Left lung (tissue), 10 donors: ENCODE results near the gene TSPAN14. TPM values are rescaled to one million over a fixed set of nuclear protein-coding genes. Genes with fewer than 3 reads are reported as not detected.

Experiments used
- ATAC-seq: fragments of 200-7000 bp; cut with Tn5 transposase; one replicate; pipeline ENCODE4 v1.9.1; 2020; ENCODE audit warnings: moderate library complexity
- DNase-seq, 4 donors: peaks; one replicate each; pipeline ENCODE4 v3.0.0-alpha.2; 2013 to 2020
- H3K27ac ChIP-seq, 2 donors: fragments of 200-600 bp; sonication (generic) in 1 of 2; one replicate each; pipeline versions ENCODE4 v1.5.0 to v1.8.0; 2020 to 2021
- H3K27me3 ChIP-seq, 2 donors: fragments of 200-600 bp; sonication (generic) in 1 of 2; one replicate each; pipeline versions ENCODE4 v1.5.0 to v1.8.0; 2020 to 2021
- H3K36me3 ChIP-seq, 2 donors: fragments of 200-600 bp; sonication (generic) in 1 of 2; one replicate each; pipeline versions ENCODE4 v1.5.0 to v1.8.0; 2020 to 2021
- H3K4me1 ChIP-seq, 2 donors: fragments of 200-600 bp; one replicate each; pipeline ENCODE4 v1.8.0; 2021
- H3K4me3 ChIP-seq, 2 donors: fragments of 200-600 bp; sonication (generic) in 1 of 2; one replicate each; pipeline versions ENCODE4 v1.5.0 to v1.8.0; 2020 to 2021; ENCODE audit warnings: mild to moderate bottlenecking in 1 of 2
- H3K9me3 ChIP-seq, 2 donors: fragments of 200-600 bp; sonication (generic) in 1 of 2; one replicate each; pipeline versions ENCODE4 v1.5.0 to v1.8.0; 2020 to 2021
- intact Hi-C, 2 donors: fragments of 100-400 bp; cut with DNase I; formaldehyde crosslinking; loops; one replicate each; pipeline versions ENCODE4 v1.11.2 to v1.14.2; 2022
- polyA plus RNA-seq, 6 donors: library from polyadenylated mRNA; unstranded; fragments of 120-200 nt; gene quantifications; one replicate each; pipeline ENCODE4 v1.2.1, GENCODE V29; 2013; ENCODE audit not compliant: insufficient read length in 6 of 6
- total RNA-seq, 2 donors: library from RNA; stranded (reverse); fragmentation: NEBNext Ultra II Directional; extraction: Animal tissue kit (Norgen Biotek cat#: 25700); gene quantifications; one replicate each; pipeline ENCODE4 v1.2.1, GENCODE V29; 2021
- TF ChIP-seq, protein P1 (sequence below), 2 donors: fragments of 200-600 bp; sonication (generic) in 1 of 2; IDR thresholded peaks; one replicate each; pipeline versions ENCODE4 v1.5.0 to v1.8.0; 2021; ENCODE audit warnings: antibody characterized with exemption in 2 of 2
- donor health status: DM: no; HTN: yes; CAD: no.
- donor health status: DM: no; HTN: no; CAD: no.

TSPAN14 gene
- total and polyA plus RNA-seq, 8 donors, result 76.4 to 158 (median 85.9) TPM

DNA sequence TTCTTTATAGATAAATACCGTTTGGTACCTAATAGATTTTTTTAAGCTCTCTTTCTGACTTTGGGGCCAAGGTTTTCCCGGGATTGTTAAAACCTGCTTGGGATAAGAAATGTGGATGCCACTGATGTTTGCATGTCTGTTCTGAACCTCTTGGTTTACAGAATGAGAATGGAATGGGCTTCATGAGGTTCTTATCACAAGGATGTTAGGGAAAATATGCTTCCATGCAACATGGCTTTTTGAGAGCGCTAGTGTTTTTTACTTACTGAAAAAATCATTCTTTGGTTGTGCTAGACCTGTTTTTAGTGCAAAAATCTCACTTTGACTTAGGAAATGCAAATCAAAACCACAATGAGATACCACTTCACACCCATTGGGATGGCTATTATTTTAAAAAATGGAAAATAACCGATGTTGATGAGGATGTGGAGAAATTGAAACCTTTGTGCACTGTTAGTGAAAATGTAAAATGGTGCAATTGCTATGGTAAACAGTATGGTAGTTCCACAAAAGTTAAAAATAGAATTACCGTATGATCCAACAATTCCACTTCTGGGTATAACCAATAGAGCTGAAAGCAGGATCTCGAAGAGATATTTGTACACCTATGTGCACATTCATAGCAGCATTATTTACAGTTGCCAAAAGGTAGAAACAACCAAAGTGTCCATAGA lies 38.9 kb downstream of the TSPAN14 start:
- H3K27me3 ChIP-seq, result no peaks in the 10 kb centered on the region
- TF ChIP-seq, protein P1, sequence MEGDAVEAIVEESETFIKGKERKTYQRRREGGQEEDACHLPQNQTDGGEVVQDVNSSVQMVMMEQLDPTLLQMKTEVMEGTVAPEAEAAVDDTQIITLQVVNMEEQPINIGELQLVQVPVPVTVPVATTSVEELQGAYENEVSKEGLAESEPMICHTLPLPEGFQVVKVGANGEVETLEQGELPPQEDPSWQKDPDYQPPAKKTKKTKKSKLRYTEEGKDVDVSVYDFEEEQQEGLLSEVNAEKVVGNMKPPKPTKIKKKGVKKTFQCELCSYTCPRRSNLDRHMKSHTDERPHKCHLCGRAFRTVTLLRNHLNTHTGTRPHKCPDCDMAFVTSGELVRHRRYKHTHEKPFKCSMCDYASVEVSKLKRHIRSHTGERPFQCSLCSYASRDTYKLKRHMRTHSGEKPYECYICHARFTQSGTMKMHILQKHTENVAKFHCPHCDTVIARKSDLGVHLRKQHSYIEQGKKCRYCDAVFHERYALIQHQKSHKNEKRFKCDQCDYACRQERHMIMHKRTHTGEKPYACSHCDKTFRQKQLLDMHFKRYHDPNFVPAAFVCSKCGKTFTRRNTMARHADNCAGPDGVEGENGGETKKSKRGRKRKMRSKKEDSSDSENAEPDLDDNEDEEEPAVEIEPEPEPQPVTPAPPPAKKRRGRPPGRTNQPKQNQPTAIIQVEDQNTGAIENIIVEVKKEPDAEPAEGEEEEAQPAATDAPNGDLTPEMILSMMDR (IDR thresholded peaks at IDR 0.05), result no peak
- DNase-seq (no peak), ATAC-seq (no peak)
- H3K36me3 ChIP-seq, result peaks cover 0 to 48% of the 10 kb centered on the region in 2 donors
- no peaks in the 10 kb centered on the region for H3K9me3 ChIP-seq
- no peak overlapping the region for H3K4me3 ChIP-seq
- H3K4me1 ChIP-seq, result peaks cover 41 to 100% of the 10 kb centered on the region in 2 donors
- peak overlapping the region; percentile 40 to 90 for H3K27ac ChIP-seq
- intact Hi-C loops, result loop anchor here in 1 of 2 donors (5.0 kb wide), 1 partner anchor 36 kb away; no protein-coding TSS in a partner anchor

DNA sequence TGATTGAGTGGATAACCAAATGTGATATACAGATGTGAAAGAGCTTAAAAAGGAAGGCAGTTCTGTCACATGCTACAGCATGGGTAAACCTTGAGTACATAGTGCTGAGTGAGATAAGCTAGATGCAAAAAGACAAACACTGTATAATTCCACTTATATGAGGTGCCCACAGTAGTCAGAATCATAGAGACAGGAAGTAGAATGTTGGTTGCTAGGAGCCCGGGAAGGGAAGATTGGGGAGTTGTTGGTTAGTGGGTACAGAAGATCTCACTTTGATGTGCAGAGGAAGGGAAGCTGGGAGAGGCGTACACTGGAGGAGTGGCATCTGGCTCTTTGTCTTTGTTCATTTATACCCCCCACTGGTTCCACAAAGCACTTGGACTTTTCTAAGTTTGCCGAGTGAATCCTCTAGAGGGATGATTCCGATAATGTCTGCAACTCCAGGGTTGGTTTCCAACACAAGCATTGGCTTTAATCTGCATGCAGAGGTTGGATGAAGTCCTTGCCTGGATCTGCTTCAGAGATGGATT lies 39.5 kb downstream of the TSPAN14 start:
- ATAC-seq (no peak), DNase-seq (no peak)
- no peaks in the 10 kb centered on the region for H3K9me3 ChIP-seq
- peaks cover 44 to 100% of the 10 kb centered on the region in 2 donors for H3K4me1 ChIP-seq
- TF ChIP-seq, protein P1 (IDR thresholded peaks at IDR 0.05), result no peak
- intact Hi-C loops, result loop anchor here in 1 of 2 donors (5.0 kb wide), 1 partner anchor 36 kb away; no protein-coding TSS in a partner anchor
- no peak overlapping the region for H3K4me3 ChIP-seq
- H3K27ac ChIP-seq, result peak overlapping the region; percentile 40 to 90
- no peaks in the 10 kb centered on the region for H3K27me3 ChIP-seq
- H3K36me3 ChIP-seq, result peaks cover 0 to 48% of the 10 kb centered on the region in 2 donors

DNA sequence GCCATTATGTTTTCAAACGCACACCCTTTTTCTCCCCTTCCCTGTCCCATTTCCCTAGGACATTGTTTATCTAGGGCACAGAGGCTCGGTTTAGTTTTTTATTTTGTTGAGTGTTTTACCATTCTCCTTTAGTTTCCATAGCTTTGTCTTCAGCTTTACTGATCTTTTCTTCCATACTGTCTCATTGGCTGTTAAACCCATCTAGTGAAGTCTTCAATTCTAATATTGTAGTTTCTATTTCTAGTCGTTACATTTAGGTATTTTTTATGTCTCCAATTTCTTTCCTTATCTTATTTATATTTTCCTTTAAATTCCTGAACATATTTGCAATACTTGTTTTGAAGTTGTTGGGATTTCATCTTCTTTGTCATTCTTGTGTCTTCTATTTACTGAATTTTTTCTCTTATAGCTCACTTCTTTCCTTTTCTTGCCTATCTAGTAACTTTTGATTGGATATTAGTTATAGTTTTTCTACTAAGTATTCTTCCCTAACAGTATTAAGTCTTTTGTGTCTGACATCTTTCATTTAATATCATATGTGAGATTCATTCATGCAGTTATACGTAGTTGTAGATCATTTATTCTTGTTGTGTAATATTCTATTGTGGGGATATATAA lies 42.6 kb downstream of the TSPAN14 start:
- H3K27ac ChIP-seq, result peak overlapping the region; percentile 86 to 90
- ATAC-seq (no peak), DNase-seq (no peak)
- peaks cover 66 to 100% of the 10 kb centered on the region in 2 donors for H3K4me1 ChIP-seq
- no peaks in the 10 kb centered on the region for H3K27me3 ChIP-seq
- H3K9me3 ChIP-seq, result no peaks in the 10 kb centered on the region
- H3K4me3 ChIP-seq, result no peak overlapping the region
- TF ChIP-seq, protein P1 (IDR thresholded peaks at IDR 0.05), result no peak
- intact Hi-C loops, result no loop called here
- H3K36me3 ChIP-seq, result peaks cover 0 to 21% of the 10 kb centered on the region in 2 donors

DNA sequence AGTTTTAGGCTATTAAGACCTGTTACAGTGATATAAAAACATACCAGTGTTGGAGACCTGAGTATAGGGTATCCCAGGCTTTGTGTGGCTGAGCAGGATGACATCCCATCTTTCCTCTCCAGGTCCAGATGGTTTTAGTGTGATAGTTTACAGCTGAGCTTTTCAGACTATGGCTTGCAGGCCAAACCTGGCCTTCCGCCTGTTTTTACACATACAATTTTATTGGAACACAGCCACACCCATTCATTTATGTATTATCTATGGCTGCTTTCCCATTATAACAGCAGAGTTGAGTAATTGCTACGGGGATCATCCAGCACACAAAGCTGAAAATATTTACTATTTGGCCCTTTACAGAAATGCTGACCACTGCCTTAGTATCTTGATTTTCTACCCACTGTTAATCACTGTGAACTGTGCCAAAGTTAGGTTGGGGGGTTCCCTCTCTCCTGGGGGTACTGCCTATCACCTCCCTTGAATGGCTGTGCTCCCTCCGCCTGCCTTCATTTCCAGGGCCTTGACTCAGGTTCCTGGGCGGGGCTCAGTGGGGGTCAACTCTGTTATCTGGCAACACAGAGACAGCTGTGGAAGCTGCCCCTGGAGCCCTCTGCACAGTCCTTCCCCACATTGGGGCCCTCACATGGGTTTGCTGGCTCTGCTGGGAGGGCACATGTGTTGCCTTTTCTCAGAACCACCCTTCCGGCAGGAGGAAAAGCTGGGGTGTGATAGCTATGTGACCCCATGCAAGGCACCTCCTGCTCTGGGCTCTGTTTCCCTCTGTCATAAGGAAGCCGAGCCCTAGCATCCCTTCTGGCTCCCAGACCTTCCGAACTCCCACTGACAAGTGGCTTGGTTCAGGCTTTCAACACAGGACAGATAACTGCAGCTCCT lies 43.3 kb downstream of the TSPAN14 start:
- H3K4me1 ChIP-seq, result peaks cover 69 to 100% of the 10 kb centered on the region in 2 donors
- intact Hi-C loops, result no loop called here
- H3K9me3 ChIP-seq, result no peaks in the 10 kb centered on the region
- ATAC-seq, result peak; percentile 6
- H3K27me3 ChIP-seq, result no peaks in the 10 kb centered on the region
- TF ChIP-seq, protein P1 (IDR thresholded peaks at IDR 0.05), result no peak
- peak in 3 of 4 donors; percentile 54 to 73 (median 64) for DNase-seq
- H3K4me3 ChIP-seq, result no peak overlapping the region
- peaks cover 0 to 16% of the 10 kb centered on the region in 2 donors for H3K36me3 ChIP-seq
- H3K27ac ChIP-seq, result peak overlapping the region; percentile 86 to 90
